ENCODE data around the gene PRLH.

DNA sequence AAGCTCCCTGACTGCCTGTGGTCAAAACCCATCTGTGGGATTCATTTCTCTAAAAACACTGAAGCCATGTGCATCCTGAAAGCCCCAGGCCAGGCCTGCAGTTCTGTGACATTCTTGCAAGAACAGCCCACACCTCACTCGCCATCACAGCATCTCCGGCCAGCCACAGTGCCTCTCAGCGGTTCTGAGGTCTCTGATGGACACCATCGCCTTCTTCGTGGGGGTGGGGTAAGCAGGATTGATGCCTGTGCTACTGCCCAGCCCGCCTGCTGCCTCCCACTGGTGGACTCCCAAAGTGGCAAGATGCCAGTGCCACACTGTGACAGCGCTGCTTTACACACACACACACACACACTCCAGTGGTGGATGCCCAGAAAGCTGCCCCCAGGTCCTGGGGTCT lies 5.2 kb upstream of the PRLH start:
- TF ChIP-seq POLR2AphosphoS5 (IDR thresholded peaks at IDR 0.05; ENCODE audit: borderline replicate concordance, low read depth, low read length): no peak
- TF ChIP-seq EZH2 (IDR thresholded peaks at IDR 0.05): no peak
- no peak for TF ChIP-seq FOXP2 (optimal IDR thresholded peaks at IDR 0.05; ENCODE audit: control extremely low read depth, extremely low read length, insufficient read depth)
